Mammary microvascular endothelial cell (primary cell): ENCODE results near the gene CPVL. TPM values are rescaled to one million over a fixed set of nuclear protein-coding genes. Genes with fewer than 3 reads are reported as not detected.

ENCODE experiments used
- total RNA-seq: library from RNA; depleted of rRNA; stranded (reverse); fragments of >200 nt; gene quantifications from 2 replicates; pipeline ENCODE4 v1.2.3, GENCODE V29; 2015

Gene CPVL
- 2.0 and 2.6 TPM in 2 replicates for total RNA-seq

DNA sequence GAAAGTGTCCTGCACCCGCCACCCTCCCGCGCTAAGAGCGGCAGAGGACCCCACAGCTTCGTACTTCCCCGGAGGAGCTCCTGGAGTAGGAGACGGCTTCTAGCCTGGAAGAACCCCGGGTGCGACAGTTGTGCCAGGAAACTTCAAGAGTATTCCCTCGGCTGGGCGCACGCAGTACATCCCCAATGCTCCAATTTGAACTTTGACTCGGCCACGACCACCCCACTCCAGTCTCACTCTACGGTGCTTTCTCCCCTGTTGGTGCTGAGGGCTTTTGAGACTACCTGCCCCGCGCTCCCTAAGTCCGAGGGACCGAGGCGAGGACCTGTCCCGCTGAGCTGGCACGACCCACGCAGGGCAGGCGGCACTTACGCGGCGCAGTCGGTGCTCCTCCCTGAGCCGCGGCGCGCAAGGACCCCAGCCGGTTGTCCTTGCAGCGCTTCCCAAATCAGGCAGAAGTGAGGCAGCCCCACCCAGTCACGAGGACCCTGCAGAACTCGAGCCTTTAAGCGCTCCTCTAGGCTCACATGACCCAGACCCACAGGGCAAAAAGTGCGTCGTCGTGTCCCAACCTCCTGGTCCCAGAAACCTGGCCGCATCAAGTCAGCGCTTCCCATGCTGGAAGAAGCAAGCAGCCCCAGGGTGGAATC is at the start of gene CPVL:
Gene CPVL (minus strand): TSS at position 481 of the 650 bp plus-strand sequence. CDS start 25,476 bp downstream, outside the sequence.

GRCh38 chr7:29194594-29195427 is 48.5 kb upstream of the CPVL start, which contains the start of gene CHN2:
Gene CHN2 (plus strand): TSS chr7:29194775.

DNA sequence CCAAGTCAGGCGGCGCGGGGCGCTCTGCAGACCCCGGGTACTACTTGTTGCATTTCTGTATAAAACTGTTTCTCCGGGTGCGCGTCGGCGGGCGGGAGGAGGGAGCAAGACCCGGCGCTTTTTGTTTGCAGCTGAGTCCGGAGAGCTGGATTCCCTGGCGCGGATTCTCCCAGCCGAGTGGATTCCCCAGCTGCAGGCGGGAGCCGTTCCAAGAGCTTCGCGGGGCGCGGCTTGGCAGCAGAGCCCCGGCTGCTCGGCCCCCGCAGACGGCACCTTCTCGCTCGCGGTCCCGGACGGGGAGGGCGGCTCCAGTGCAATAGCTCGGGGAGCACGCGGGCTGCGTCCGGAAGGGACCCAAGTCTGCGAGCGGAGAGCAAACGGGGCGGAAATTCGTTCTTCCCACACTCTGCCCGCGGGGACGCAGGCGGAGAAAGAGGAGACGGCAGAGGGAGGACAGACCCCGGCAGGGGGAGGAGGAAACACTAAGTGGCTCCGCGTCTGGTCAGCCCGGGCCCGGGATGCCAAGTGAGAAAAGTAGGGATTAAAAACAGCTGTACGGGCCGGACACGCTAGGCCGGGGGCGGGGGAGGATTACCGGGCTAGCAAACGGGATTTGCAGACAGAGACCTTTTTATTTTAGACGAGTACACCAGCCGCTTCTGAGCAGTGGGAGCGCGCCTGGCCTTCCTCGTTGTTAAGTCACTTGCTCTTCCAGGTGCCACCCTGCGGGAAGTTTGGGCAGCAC is 187.9 kb downstream of the CPVL start, which contains the start of gene TRIL:
Gene TRIL (minus strand): TSS at position 96 of the 745 bp plus-strand sequence. CDS start 284 bp downstream, outside the sequence.

Other genes with a start within 250 kb of the CPVL start
- 0.64 and 2.2 TPM in 2 replicates for gene TRIL, start 188.2 kb downstream of the CPVL start, total RNA-seq
- gene CHN2, start 48.2 kb upstream of the CPVL start, total RNA-seq, result 0.67 and 2.7 TPM in 2 replicates